GM12872 (cell line): ENCODE measurements around the gene HDGF.

Experiments used
- TF ChIP-seq, protein P1 (sequence below): IDR thresholded peaks from 3 replicates; pipeline ENCODE4 v1.5.1; 2011; ENCODE audit warnings: low read depth, mild to moderate bottlenecking, low read length, moderate library complexity; ENCODE audit not compliant: insufficient read depth

HDGF gene

DNA sequence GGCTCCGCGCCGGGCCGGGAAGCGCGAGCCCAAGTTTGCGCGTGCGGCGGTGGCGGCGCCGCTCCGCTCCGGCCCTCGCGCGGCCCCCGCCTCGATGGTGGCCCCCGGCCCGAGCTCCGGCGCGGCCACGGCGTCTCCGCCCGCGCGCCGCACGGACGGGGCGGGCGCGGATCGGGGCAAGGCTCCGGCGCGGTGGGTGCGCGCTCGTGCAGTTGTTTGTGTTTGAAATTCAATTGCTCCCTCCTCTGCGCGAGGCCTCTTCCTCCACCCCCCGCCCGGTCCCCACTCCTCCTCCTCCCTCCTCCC, at the start of gene HDGF:
Gene HDGF (minus strand): TSS at position 225 of the 306 bp plus-strand sequence. CDS start 246 bp downstream, outside the sequence.
- TF ChIP-seq, protein P1, sequence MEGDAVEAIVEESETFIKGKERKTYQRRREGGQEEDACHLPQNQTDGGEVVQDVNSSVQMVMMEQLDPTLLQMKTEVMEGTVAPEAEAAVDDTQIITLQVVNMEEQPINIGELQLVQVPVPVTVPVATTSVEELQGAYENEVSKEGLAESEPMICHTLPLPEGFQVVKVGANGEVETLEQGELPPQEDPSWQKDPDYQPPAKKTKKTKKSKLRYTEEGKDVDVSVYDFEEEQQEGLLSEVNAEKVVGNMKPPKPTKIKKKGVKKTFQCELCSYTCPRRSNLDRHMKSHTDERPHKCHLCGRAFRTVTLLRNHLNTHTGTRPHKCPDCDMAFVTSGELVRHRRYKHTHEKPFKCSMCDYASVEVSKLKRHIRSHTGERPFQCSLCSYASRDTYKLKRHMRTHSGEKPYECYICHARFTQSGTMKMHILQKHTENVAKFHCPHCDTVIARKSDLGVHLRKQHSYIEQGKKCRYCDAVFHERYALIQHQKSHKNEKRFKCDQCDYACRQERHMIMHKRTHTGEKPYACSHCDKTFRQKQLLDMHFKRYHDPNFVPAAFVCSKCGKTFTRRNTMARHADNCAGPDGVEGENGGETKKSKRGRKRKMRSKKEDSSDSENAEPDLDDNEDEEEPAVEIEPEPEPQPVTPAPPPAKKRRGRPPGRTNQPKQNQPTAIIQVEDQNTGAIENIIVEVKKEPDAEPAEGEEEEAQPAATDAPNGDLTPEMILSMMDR, result no peak

DNA sequence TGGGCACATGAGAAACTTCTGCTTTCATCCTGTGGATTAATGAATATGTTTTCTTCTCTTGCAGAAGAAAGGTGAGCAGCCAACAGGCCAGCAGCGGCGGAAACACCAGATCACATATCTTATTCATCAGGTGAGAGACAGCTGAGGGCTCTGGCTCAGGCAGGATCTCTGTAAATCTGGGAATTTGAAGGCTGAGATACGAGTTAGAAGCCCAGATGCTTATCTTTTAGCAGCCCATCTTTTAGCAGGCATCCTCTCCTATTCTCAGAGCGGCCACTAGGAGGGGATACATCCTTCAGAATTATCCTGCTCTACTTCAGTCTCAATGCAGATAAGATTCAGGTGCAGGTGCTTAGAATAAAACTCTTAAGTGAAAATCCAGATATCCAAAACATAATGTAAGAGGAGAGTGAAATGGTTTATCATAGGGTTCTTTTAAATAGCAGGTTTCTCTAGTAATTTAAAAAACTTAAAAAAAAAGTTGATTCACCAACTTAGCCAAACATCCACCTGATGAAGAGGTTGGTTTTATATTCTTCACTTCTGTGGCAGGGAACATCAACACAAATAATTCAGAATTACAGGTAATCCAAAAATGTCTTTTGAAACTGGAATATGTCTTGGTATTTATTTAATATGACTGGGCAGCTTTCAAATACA, 45.9 kb upstream of the HDGF start:
- TF ChIP-seq, protein P1, result peak; percentile 87

DNA sequence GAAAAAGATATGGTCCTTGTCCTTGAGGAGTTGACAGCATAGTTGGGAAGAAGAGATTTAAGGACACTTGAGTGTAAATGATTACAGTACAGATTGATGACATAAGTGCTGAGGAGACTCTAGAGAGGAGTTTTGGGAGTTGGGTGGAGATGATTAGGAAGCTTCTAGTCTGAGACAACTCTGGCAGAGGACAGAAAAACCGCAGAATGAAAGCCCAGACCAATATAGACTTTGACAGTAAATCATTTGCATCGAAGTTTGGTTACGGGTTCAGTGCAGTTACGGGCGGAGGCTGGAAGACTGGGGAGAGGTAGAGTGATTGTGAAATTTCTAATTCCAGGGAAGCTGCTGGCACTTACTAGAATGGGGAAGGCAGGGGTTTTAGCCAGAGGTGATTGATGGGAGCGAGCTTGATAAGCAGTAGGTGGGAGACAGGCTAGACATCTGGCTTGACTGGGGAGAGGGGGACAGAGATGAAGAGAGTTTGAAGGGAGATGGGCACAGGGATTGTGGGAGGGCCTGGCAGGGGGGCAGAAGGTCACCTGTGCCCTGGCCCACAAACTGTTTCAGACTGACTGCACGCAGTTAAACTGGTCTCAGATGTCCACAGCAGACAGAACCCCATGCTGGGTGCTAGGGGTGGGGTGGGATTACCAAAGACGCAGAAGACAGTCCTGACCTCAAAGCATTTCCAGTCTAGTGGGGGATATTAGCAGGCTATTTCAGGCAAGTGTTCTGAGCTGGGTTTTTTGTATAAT, 45.0 kb upstream of the HDGF start:
- TF ChIP-seq, protein P1, result no peak

DNA sequence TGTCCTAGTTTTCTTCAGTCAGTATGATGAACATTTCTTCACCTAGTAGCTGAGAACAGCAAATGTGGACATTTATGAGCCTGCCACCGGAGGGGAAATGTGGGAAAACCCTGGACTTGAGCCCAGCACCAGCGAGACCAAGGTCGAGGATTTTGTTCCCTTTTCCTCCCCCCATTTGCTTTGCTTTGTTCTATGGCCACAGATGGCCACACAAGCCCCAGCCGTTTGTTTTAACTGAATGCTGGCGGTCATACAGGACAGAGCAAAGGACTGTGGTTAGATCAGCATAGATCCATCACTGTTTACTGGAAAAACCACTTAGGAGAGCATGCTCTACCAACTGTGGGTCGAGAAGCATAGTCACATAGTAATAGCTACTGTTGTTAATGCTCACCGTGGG, 44.3 kb upstream of the HDGF start:
- TF ChIP-seq, protein P1, result no peak

DNA sequence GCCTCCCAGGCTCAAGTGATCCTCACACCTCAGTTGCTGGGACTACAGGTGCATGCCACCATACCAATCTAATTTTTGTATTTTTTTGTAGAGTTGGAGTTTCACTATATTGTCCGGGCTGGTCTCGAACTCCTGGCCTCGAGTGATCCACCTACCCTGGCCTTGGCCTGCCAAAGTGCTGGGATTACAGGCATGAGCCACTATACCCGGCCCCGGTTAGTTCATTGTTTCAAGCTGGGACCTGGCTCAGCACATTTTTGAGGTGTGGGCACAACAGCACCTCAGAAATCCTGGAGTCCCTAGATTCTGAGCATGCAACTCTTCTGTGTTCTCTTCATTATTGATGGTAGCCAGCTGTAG, 43.9 kb upstream of the HDGF start:
- TF ChIP-seq, protein P1, result no peak

DNA sequence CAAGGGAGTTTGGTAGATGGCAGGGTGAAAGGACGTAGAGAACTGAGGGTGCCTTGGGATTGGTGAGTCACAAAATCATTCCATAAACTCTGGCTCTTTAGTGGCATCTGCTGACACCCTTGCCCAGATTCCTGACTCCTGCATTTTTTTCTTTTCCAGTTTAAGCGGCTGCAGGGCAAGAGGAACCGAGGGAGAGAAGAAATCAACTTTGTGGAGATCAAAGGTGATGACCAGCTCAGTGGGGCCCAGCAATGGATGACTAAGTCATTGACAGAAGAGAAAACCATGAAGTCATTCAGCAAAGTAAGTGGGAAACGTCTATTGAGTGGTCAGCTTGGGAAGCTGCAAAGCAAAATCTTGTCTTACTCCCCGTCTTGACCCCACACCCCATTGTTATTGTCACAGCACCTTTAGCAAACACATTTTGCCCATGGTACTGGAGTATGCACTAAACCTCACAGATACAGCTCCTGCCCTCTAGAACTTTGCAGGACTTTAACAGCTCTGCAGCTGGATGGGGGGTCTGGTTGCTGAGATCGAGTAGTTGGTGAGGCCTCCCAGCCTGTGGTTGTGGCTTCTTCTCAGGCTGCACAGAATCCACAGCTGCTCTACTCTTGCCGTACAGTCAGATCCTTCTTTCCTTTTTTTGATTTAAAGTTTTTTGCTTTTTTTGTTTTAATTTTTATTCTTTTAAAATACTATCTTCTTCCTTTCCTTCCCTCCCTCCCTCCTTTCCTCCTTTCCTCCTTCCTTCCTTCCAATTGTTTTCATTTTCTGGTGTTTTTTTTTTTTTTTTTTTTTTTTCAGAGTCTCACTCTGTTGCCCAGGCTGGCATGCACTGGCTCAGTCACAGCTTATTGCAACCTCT, 43.3 kb upstream of the HDGF start:
- TF ChIP-seq, protein P1, result no peak

DNA sequence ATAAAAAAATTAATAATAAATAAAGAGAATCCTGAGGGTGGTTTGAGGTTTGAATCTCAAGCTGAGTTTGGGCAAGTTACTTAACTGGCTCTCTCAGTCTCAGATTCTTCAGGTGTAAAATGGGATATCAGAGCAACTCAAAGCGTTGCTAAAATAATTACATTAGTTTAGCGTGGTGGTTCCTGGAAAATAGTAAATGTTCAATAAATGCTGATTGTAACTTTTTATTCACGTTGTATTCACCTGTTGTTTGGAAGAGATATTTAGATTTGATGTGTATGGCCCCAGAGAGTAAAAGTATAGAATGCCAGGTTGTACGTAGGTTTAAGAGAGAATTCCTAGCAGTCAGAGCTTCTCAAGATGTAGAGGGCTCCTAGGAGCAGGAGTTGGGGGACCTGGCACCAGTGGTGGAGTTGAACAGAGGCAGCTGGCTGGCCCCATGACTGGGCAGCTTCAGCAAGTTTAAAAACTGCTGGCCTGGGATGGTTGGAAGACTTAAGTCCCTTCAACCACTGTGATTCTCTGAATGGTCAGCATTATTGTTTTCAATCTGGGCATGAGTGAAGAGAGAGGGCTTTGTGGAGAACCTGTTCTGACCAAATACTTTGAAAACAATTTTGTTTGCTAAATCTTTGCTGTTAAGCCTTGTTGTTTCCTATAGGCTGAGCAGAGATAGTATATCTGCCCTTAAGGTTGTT, 38.3 kb upstream of the HDGF start:
- TF ChIP-seq, protein P1, result no peak
